GDM1 (cell line): ENCODE results near the gene EDEM3.
"Not testable (repeated sequence)": the region's sequence is repeated elsewhere in the genome, so short reads cannot be mapped to it uniquely, and the experiment has no call there.

Experiments
- DNase-seq: peaks from one replicate; lab custom pipeline; 2025; lab: John Stamatoyannopoulos, UW

Gene EDEM3

DNA sequence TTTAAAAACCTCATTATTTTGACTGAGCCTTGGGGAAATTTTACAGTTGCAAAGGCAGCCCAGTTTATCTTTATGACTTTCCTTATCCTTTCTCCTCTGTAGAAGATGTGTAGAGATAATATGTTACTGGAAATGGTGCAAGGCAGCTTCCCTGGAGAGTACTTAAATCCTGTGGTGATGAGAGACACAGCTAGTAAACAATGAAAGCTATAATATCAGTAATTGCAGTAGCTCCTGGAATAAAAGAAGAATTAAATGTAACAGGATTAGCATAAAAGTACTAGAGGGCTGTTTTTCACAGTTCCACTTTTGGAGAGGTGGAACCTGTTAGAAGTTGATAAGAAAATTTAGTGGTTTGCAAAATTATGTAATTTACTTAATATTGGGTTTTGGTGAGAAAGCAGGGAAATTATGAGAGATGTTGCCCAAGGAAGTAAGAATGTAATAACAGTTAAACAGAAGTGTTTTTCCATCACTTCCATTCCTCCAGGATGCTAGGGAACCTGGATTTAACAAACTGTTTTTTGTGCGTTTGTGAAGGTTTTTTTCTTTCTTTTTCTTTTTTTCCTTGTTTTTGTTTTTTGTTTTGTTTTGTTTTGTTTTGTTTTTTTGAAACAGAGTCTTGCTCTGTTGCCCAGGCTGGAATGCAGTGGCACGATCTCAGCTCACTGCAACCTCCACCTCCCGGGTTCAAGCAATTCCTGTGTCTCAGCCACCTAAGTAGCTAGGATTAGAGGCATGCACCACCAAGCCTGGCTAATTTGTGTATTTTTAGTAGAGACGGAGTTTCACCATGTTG, 15.7 kb upstream of the EDEM3 start:
- no peak for DNase-seq

DNA sequence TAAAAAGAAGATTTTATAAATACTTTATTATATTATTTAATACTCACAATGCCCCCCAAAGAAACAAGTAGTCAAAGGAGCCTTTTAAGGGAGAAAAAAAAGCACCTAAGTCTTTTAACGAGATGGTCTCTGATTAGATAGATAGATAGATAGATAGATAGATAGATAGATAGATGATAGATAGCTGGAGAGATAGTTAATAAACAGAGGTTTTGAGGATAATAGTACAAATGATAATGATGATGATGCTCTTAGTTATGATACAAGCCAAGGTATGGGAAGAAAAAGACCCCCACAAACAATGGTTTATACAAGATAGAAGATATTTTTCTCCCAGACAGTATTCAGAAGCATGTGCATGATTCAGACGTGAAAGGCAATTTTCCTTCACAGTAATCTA, 14.6 kb upstream of the EDEM3 start:
- no peak for DNase-seq

DNA sequence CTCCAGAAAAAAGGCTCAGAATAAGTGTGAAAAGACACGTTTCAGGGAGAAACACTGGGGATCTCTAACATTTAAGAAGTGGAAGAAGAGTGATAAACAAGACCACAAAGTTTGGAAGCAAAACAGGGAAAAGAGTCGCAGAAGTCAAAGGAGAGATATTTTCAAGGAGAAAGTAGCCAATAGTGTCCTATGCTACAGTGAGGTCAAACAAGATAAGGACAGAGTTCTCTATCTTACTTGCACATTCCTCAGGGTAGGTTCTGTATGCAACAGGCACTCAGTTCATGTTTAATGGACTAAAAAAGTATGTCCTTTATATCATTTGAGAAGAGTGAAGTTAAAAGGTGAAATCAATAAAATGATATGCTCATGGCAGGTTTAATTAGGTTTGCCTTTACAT, 13.8 kb upstream of the EDEM3 start:
- no peak for DNase-seq

DNA sequence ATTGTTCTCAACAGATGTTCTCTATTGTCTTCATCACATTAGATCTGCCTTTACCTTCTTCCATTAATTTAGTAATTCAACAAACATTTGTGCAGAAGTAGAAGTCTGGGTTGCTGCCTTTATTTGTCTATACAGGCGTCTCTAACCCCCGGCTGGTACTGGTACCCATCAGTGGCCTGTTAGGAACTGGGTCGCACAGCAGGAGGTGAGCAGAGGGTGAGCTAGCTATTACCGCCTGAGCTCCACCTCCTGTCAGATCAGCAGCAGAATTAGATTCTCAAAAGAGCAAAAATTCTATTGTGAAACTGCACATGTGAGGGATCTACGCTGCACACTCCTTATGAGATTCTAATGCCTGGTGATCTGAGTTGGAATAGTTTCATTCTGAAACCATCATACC, 12.9 kb upstream of the EDEM3 start:
- DNase-seq: no peak

DNA sequence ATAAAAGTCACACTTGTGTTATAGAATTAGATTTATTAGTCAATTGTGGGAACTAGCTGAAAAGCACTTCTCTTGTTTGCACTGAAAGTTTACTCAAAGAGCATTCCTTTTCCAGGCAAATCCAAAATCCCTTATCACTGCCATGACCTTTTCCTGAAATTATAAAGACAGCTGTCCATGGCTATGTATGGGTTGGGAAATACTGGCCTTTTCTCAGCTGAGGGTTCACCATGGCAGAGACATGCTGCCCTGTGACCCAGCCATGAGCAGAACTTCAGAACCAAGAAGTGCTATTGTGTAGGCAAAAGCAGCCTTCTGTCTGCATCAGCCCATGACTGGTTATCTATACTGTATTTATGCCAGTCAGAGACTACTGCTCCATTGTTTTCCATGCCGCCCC, 9.8 kb upstream of the EDEM3 start:
- DNase-seq: no peak

DNA sequence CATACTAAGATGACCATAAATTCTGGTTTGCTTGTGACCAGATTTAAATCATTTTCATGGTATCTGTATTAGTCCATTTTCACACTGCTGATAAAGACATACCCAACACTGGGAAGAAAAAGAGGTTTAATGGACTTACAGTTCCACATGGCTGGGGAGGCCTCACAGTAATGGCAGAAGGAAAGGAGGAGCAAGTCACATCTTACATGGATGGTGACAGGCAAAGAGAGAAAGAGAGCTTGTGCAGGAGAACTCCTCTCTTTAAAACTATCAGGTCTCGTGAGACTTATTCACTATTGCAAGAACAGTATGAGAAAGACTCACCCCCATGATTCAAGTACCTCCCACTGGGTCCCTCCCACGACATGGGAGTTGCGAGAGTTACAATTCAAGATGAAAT, 8.9 kb upstream of the EDEM3 start:
- not testable (repeated sequence) for DNase-seq

DNA sequence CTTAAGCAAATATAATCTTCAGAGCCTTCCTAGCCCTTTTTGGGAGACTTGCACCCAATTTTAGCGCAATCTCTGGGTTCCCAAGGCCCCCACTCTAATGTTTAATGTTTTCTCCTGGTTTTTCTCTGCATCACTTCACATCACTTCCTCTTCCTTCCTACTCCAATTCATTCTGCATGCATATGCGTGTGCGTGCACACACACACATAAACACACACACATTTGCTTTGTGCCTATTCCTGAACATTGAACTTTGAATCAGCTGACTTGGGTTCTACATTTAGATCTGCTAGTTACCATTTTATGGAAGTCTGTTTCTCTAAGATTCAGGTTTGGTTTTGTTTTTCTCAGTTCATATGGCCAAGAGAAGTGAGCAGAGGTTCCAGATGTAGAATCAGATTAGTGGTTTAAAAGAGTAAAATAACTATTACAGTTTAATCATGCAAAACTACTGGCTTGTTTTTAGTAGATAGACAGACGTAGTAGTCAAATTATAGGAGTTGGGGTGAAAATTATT, 7.4 kb upstream of the EDEM3 start:
- DNase-seq: no peak

DNA sequence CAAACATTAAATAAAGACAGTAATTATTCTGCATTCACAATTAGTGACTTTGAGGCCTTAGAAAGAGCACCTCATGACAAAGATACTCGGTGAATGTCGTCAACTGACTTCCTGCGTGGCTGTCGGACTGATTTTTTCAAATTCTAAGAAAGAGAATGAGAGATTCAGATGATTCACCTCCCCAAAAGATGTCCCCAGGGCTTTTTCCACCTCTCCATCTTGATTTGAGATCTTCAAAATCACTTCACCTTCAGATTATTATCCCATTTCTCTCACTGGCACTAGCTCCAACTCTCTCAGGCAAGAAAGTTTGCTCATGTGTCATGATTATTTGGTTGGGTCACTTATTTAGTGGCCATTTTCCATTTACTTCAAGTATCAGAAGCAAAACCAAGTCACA, 5.0 kb upstream of the EDEM3 start:
- no peak for DNase-seq

DNA sequence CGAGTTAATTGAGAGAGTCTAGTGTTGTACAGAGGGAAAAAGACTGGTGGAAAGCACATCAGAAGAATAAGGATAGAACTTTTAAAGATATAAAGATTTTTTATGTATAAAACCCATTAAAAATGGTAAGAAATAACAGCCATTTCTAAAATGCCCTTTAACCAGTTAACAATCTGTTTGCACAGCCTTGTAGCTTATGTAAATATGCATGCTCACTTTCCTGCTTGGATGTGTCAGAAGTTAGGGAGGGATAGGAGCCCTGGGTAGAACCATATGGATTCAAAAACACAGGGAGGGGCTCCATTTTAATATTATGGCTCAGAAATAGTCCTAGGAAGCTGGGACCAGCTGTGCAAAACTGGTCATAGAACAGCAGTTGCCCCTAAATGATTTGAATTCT, 4.5 kb upstream of the EDEM3 start:
- no peak for DNase-seq

DNA sequence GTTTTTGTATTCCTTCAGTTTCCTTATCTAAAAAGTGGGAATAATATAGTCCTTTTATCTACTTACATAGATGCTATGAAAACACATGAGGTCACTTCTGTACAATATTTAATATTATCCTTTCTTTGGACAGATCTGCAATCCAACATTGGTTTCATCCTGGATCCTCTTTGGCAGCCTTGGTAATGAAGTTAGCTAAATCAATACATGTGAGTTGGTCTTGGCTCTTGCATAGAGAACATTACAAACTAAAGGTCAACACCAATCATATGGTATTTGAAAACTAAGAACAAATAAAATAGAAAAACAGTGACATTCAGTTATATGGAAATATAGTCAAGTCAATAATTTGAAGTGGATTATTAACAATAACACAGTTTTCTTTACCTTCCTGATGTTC, 3.2 kb upstream of the EDEM3 start:
- no peak for DNase-seq

DNA sequence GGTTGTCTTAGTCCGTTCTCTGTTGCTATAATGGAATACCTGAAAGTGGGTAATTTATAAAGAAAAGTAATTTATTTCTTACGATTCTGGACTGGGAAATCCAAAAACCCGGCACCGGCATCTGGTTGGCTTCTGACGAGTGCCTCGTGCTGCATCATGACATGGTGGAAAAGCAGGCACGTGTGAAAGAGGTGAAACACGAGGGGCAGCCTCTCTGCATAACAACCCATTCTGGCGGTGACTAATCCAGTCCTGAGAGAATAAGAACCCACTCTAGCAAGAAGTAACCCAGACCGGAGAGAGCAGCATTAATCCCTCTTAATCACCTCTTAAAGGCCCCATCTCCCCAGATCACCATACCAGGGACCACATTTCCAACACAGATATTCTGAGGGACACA, 2.7 kb upstream of the EDEM3 start:
- no peak for DNase-seq

DNA sequence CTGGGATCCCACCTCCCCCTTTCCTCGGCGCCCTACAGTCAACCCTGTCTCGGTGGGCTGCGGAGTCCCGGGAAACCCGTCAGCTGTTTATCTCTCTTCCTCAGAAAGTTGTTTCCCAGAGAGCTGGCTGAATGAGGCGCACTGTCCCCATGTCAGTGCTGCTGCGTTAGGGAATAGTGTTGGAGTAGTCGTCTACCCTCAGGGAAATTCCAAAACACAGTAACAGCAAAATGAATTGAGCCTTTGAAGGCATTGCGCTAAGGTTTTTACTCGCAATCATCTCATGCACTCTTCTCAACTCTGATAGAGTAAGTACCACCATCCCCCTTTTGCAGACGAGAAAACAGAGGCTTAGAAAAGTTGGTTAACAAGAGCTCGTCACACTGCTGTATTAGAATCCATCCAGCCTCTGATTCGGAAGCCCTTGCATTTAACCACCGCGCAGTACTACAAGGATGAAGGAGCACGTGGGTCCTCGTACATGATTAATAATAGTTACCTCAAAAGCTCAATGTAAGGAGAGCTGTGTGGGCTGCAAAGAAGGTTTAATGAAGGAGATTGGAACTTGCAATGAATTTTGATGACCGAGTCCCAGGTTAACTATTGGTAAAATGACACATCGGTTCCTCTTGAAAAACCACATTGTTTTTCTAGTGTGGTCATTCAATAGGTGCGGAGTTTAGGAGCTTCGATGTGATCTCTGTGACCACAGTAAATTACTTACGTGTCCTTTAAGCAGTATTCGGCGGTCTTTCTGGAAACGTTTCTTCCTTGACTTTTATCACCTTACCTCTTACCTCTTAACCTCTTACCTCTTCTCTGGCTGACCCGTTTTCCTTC, 788 bp upstream of the EDEM3 start:
- DNase-seq: no peak

DNA sequence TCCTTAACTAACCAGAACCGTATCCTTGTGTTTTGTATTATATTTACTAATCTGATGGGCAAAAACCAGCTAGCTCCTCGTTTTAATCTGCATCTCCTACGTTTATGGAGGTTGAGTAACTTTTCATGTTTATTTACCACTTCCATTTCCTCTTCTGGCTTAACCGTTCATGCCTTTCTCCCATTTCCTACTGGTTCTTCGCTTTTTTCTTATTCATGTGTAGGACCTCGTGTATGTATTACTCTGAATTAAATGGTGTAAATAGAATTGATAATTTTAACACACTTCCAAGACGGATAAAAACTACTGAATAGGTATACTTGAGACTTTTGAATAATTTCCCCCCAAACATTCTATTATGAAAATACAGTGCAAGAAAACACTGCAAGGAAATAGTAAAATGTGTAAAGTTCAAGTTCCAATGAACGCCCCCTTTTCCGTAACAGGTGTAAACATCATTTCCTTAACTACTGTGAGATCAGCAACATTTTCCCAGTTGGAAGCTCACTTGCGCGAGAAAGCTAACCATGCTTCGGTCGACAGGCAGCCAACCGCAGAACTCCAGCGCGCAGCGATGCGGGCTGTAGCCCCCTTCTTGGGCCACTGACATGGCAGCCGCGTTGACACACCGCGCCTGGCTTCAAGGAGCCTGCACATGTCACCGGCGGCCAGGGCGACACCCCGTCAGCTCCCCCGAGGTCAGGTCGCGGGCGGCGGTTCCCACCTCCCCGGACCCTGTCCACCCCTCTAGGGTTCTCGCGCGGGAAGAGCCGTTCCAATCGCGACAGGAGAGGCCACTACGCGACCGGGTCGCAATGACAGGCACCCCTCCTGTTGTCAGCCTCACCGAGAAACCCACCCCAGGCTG, 816 bp downstream of the EDEM3 start:
- DNase-seq: peak; percentile 30

DNA sequence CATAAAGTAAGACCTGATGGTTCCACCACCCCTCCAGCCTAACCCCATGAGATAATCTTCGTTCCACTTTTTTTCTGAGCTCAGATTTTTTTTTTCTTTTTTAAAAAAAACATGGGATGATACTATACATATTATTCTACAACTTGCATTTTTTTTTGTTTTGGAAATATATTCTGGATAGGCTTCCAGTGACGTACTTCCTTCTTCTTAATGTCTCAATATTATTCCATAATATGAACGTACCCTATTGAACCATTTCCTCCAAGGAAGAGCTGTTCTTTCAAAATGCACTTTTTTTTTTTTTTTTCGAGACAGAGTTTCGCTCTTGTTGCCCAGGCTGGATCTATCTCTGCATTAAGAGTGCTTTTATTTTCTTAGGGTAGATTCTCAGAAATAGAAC, 1.5 kb downstream of the EDEM3 start:
- no peak for DNase-seq

DNA sequence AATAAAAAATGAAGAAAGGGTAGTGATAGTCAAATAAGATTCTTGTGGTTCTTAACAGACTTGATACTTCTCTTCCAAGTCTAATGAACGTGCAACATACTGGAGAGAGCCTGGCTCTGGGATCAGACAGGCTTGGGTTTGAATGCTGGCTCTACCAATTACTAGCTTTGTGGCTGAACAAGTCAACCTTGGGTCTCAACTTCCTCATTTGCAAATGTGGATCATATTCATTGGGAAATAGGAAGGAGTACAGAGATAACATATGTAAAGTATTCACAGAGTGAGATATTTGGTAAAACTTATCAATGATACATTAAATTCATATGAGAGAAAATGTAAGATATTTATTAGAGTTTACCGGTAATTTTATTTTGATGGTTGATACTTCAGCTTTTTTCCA, 2.0 kb downstream of the EDEM3 start:
- DNase-seq: peak; percentile 18

DNA sequence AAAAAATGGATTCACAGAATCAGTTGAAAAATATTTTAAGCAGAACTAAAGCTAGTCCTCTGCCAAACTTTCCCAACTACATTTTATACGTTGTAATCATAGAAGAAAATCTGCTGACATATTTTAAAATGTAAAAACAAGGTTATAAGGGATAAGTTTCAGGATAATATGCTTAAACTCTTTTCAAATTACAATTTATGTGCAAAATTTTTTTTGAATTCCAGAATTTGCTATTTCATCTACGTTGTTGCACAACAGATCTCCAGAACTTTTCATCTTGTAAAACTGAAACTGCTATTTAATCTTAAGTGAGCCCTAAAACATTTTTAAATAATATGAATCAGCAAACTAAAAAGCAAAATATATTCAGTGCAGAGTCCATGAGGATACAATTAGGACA, 5.9 kb downstream of the EDEM3 start:
- DNase-seq: no peak

DNA sequence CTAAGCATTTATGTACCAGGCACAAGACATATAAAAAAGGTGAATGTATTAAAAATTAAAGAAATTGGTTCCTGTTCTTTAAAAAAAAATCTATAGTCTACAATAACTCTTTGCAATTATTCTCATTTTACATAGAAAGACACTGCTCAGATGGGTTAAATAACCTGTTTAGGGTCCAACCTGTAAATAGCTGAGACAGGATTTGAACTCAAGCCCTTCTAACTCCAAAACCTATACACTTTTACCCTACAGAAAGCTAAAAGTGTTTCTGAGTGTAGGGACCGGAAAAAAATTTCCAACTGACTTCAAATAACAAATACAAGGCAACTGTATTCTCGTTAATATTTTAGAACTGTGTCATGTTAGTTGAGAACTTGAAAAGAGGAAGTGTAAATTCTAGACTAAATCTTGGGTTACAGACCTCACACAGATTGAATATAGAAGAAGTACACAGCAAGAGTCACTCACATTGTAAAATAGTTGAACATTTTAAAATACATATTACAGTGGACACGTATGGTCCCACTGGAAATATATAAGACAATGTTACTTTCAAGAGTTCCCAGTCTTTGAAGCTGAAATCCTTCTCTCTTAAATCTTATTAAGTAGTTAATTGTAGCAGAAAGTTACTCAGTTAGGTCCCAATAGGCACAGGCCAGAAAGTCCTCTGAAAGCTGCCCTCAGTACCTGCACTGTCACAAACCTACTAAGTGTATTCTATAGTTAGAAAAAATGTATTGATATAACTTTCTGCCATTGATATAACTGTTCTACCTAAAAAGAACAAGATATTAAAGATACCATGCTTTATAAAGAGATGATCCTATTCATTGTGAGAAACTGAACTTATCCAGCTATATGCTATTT, 7.3 kb downstream of the EDEM3 start:
- DNase-seq: no peak

DNA sequence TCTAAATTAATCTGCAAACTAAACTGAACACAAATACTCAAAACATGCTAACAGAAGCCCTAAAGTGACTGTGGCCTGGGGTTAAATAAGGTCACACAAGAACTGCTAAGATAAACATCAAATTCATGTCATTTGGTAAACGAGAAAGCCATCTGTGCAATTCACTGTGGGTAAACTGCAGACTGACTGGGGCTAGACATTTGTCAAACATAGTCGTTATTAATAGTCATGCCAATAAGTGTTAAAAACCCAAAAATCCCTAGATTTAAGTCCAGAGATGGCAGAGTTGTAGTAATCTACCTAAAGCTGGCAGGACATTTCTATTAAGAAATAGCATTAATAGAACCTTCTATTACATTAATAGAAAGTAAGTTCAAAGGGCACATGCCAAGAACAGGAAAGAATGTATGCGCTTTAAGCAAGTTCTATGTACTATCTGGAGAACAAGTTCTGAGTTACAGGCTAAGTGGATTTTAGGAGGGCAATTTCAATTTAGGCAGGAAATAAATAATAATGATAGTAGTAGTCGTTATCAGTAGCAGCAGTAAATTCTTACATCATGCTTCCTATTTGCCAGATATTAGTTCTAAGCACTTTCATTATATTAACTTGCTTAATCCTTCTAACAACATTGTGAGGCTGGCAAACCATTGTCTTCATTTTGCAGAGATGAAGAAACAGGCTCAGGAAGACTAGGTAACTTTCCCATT, 8.6 kb downstream of the EDEM3 start:
- no peak for DNase-seq

DNA sequence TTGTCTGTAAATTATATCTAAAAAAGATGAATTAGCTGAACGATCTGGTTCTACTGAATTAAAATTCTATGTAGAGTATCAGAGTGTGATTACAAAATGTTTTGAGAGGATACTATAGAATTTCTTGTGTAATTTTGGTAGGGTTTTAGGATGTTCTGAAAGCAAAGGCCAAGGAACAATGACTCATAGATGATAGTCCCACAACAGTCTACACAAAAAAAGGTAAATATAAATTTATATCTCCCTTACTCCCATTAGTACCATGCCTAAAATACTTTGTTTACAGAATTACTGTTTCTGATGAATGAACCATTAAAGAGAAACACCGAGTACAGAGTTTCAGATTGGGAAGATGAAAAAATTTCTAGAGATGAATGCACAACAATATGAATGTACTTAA, 9.5 kb downstream of the EDEM3 start:
- no peak for DNase-seq

DNA sequence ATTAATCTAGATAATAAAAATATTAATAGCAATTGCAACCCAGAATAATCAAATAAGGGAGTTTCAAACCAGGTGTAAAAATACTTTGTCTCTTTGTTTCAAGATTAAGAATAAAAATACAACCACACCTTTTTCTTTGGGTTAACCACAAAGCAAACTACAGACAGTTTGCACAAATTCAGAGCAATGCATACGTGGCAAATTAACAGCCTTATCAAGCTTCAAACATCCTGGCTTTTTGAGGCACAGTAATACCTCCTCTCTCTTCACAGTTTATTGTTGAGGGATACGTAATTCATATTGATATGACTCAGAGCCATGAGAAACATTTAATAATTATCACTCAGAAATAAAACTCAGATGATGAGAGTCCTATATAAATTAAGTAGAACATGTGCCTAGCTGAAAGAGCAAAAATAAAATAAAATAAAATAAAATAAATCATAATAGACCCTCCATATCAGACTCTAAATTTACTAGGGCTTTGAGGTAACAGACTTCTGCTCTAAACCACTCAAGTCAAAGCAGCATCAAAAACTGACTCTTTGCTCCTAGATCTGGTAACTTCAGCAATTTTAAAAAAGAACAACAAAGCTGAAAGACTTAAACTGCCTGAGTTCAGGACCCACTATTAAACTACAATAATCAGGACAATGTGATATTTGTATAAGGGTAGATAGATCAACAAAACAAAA, 11.4 kb downstream of the EDEM3 start:
- DNase-seq: no peak
